GM04503 (cell line): ENCODE results near the gene PRKX.
"Not testable (repeated sequence)": the region's sequence is repeated elsewhere in the genome, so short reads cannot be mapped to it uniquely, and the experiment has no call there.

Source experiments
- DNase-seq: peaks from one replicate; pipeline ENCODE4 v3.0.0-alpha.2; 2012; ENCODE audit warnings: low read depth

Gene PRKX

DNA sequence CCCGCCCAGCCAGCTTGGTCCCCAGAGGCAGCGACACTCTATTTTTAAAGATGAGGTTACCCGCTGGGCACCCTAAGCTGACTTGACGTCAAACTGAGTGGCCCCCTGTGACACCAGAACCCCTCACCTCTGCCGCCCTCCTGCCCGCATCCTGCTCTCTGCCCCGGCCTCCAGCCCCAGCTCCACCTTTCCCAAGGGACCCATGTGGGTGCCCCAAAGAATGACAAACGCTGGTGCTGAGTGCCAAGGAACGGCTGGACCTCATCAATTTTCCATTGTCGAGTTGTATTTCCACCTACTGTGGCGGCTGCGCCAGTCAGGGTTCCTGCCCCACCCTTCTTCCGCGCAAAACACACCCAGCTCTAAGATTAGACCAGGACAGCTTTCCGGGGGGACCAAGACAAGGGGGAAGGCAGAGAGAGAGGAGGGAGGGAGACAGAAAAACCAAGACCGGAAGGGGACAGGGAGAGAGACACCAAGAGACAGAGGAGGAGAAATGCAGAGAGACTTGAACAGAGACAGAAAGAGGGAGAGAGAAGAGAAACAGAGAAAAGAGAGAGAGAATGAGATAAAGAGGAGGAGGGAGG, 2.0 kb downstream of the PRKX start:
- no peak for DNase-seq

- DNase-seq: not testable (repeated sequence)
Measured at GRCh38 chrX:3707673-3708274, 5.7 kb downstream of the PRKX start.

DNA sequence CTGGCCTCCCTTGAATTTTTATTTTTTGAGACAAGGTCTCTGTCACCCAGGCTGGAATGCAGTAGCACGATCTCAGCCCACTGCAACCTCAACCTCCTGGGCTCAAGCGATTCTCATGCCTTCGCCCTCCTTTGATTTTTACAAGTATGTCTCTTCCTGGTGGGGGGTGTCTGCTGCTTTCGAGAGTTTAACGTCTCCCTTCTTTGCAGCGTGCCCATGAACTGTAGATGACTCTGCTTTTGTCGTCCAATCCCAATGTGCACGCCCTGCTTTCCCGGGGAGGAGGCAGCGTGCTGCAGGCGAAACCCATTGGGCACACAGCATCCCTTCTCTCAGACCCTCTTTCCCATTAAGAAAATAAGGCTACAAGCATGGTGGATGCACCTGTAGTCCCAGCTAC, 7.0 kb downstream of the PRKX start:
- no peak for DNase-seq

DNA sequence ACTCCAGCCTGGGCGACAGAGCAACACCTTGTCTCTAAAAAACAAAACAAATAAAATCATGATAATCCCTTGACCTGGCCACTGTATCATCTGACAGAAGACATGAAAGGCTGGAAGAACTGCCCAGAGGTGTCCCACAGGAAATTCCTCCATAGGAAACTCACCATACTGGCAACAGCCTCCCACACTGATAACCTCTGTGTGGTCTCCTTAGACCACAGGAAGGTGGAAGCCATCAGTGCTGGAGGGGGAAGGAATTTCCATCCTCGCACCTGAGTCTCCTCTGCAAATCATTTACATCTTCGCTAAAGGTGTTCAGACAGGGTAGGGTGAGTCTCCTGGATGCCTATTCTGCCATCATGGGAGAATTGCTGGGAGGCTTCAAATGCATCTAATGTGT, 10.2 kb downstream of the PRKX start:
- not testable (repeated sequence) for DNase-seq

DNA sequence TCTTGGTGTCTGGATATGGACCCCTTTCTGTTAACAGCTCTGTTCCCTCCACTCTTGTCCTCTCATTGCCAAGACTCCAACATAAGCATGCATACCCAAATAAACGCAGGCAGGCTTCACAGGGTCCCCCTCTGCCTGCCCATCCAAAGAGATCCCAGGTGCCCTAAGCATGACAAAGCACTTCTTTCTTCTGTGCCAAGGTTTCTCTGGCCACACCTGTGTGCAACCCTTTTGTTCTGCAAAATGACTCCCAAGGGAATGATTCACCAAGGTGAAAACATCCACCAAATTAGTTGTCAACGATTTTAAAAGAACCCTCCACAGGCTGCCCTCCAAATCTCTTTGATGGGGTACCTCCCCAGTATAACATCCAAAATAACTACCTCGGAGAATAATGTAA, 11.4 kb downstream of the PRKX start:
- not testable (repeated sequence) for DNase-seq

DNA sequence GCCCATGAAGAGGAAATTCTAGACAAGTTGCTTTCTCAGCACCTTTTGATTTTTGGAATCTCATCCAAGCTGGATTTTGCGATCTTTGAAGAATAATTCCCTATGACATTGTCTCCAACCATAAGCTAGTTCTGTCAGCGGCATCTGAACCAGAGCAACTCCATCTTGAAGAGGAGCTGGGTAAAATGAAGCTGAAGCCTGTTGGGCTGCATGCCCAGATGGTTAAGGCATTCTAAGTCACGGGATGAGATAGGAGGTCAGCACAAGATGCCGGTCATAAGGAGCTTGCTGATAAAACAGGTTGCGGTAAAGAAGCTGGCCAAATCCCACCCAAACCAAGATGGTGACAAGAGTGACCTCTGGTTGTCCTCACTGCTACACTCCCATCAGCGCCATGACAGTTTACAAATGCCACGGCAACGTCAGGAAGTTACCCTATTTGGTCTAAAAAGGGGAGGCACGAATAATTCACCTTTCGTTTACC, 12.0 kb downstream of the PRKX start:
- not testable (repeated sequence) for DNase-seq

GRCh38 chrX:3699821-3700381, 13.5 kb downstream of the PRKX start:
- no peak for DNase-seq

- DNase-seq: no peak
Measured at GRCh38 chrX:3697701-3698279, 15.7 kb downstream of the PRKX start.

DNA sequence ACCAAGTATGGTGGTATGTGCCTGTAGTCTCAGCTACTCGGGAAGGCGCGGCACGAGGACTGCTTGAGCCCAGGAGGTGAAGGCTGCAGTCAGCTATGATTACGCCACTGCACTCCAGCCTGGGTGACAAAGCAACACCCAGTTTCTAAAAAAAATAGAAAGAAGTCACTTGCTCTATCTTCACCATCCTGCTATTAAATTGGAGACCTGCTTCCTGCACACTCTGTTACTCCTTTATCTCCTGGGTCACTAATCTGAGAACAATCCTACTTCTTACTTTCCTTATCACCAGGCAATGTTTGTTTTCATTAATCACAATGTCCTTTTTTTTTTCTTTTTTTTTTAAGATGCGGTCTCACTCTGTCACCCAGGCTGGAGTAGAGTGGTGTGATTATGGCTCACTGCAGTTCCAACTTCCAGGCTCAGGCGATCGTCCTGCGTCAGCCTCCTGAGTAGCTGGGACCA, 16.2 kb downstream of the PRKX start:
- DNase-seq: no peak

GRCh38 chrX:3695536-3695935, 17.9 kb downstream of the PRKX start:
- no peak for DNase-seq

DNA sequence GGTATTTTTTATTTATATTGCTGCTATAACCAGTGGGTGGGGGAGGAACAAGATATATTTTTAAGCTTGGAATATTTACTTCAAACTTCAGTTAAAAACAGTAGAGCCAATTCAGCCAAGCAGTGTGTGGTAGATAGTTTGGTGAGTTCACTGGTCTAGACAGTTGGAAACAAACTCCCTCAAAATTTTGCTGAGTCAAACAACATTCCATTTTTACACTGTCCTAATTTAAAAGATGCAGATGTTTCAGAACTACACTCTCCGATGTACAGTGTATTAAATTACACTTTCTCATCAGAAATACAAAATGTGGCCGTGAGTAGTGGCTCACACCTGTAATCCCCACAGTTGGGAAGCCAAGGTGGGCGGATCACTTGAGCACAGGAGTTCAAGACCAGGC, 23.3 kb downstream of the PRKX start:
- no peak for DNase-seq

GRCh38 chrX:3683236-3683635, 30.2 kb downstream of the PRKX start:
- not testable (repeated sequence) for DNase-seq

- no peak for DNase-seq
Measured at GRCh38 chrX:3680459-3680858, 33.0 kb downstream of the PRKX start.

- no peak for DNase-seq
Measured at GRCh38 chrX:3679669-3680068, 33.8 kb downstream of the PRKX start.

- DNase-seq: no peak
Measured at GRCh38 chrX:3678328-3678727, 35.1 kb downstream of the PRKX start.

- DNase-seq: no peak
Measured at GRCh38 chrX:3674881-3675280, 38.6 kb downstream of the PRKX start.

GRCh38 chrX:3669841-3670475, 43.5 kb downstream of the PRKX start:
- DNase-seq: no peak

- no peak for DNase-seq
Measured at GRCh38 chrX:3666975-3667374, 46.5 kb downstream of the PRKX start.

GRCh38 chrX:3664921-3665320, 48.5 kb downstream of the PRKX start:
- DNase-seq: no peak

DNA sequence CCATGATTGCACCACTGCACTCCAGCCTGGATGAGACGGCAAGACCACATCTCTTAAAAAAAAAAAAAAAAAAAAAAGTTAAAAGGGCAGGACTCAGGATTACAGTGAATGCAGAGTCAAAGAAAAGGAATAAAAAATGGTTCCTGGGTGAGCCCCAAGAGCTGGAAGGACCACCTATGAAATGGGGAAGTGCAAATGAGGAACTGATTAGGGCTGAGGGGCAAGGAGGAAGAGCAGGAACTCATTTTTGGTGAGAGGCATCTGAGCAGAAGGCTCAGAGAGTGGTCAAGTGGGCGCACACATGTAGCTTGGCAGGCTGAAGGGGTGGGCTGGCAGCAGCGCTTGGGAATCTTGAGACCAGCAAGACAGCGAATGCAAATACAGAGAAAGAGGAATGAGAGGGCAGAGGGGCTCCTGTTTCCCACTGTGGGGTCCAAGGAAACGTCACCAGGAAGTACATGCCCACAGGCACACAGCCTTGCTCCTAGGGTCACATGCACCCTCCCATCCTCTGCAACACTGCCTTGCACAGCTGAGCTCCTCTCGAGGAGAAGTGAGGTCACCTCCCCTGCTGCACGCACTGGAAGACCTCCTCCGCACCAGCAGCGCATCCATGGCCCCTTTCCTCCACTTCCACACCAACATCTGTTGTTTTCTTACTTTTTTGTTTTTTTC, 49.7 kb downstream of the PRKX start:
- not testable (repeated sequence) for DNase-seq

DNA sequence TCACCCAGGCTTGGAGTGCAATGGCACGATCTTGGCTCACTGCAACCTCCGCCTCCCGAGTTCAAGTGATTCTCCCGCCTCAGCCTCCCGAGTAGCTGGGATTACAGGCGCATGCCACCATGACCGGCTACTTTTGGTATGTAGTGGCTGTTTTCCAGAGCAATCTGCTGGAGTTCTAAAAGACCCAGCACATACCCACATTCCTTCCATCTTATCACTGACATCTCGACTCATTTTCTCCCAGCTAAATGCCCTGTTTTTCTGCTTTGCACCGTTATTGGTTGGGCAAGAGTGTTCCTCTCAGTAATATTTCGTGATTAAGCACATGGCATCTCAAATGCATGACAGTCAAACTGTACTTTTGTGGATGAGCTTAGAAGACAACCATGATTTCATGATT, 53.7 kb downstream of the PRKX start:
- no peak for DNase-seq

- no peak for DNase-seq
Measured at GRCh38 chrX:3655181-3655580, 58.3 kb downstream of the PRKX start.
